CD1c-positive myeloid dendritic cell (primary cell): Measurements from ENCODE around the gene DERA.

Source experiments
- DNase-seq: peaks from one replicate; pipeline ENCODE4 v3.0.0-alpha.2; 2016; ENCODE audit errors: extremely low spot score

Gene DERA

GRCh38 chr12:16074894-16075293 lies 163.8 kb downstream of the DERA start:
- DNase-seq = no peak

- DNase-seq = no peak
These were observed 164.8 kb downstream of the DERA start for GRCh38 chr12:16075887-16076286.

- DNase-seq = peak; percentile 27
These were observed 165.4 kb downstream of the DERA start for GRCh38 chr12:16076557-16076956.

GRCh38 chr12:16076970-16077522 lies 165.9 kb downstream of the DERA start:
- DNase-seq = no peak

- DNase-seq = no peak
These were observed 175.3 kb downstream of the DERA start for GRCh38 chr12:16086462-16086861.

- no peak for DNase-seq
These were observed 175.8 kb downstream of the DERA start for GRCh38 chr12:16086942-16087341.
